Activated CD8-positive, alpha-beta memory T cell treated with anti-CD3 and anti-CD28 coated beads, Interleukin-2, amount 50 U/mL, for 24 hours (primary cell): ENCODE results near the gene FURIN.
"Not testable (repeated sequence)": the region's sequence is repeated elsewhere in the genome, so short reads cannot be mapped to it uniquely, and the experiment has no call there.

Source experiments
- DNase-seq: peaks from one replicate; pipeline ENCODE4 v3.0.0-alpha.2; 2020; ENCODE audit errors: extremely low read depth

Gene FURIN

DNA sequence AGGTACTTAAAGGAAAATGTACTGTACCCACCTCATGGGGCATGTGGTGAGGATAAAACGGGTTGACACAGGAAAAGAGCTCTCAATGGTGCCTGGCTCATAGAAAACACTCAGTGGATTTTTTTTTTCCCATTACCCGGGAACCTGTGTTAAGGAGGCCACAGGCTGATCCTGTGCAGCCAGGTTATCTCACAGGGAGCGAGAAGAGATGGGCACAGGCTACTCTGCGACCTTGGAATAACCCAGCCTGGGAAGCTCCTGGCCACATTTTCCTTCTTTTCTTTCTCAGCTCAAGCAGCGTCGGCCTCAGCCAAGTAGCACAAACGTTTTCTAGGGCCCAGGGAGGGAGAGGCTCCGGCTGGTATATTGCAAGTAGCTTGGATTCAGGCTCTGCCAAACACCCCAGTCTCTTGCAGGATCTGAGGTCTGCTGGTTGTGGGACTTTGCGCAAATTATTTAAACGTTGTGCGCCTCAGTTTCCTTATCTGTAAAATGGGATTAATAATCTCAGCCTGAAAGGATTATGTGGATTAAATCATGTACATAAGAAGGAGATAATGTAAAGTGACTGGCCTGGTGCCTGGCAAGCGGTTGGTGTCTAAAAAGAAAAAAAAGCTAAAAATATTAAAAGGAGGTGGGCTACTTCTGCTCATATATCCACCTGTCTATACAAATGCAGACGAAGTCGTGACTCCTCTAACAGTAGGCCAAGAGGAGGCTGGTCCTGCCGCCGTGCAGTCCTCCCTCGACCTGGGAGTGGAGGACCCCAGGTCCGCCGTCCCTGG is 2.2 kb downstream of the FURIN start:
- DNase-seq, result no peak

DNA sequence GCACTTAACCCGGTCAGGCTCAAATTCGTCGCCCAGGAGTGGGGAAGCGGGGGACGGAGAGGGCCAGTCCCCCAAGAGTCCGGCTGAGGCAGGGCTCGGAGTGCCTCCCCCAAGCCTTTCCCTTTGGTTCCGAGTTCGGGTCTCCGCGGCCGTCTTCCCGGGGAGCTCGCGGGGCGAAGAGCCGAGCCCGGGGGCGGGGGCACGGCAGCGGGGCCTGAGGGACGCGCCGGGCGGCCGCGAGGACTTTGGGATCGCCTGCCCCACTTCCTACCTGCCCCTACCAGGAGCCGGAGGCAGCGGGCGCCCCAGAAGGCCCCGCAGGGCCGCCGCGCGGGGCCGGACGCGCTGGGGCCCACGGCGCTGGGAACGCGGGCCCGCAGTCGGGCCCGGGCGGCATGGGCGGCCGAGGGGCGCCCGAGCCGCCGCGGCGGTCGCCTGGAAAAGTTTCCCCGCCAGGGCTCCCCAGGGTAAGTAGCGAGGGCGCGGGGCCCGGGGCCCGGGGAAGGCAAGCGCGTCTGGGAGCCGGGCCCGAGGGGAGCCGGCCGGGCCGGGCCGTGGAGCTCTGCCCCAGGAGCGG is 2.8 kb downstream of the FURIN start:
- no peak for DNase-seq

DNA sequence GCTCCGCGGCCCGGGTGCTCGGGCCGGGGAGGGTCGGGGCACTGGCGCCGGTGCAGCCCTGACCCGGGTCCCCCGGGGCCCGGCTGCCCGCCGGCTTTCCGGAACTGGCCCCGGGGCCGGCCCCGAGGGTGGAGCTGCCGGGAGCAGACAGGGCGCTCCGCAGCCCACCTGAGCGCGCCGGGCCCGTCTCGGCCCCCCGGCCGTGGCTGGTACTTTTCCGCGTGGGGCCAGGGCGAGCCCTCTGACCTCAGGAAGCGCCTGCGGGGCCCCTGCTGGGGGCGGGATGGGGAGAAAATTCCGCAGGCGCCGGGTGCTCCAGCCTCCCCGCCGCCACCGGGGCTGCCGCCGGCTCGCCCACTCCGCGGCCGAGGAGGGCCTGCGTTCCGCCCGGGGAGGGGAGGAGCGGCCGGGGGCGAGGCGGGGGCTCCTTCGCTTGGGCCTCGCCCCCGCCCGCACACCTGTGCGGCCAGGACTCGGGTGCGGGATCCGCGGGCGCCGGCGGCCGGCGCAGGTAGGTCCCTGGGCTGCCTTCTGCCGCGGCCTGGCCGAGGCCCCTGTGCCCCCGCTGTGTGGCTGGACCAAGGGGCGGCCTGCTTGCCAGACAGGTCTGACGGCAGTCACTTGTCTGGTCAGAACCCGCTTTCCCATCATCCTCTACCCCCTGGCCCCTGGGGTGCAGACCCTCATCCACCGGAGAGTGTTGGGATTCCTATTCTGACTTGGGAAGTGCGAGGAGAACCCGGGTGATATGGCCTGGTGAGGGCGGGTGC is 3.5 kb downstream of the FURIN start:
- no peak for DNase-seq

DNA sequence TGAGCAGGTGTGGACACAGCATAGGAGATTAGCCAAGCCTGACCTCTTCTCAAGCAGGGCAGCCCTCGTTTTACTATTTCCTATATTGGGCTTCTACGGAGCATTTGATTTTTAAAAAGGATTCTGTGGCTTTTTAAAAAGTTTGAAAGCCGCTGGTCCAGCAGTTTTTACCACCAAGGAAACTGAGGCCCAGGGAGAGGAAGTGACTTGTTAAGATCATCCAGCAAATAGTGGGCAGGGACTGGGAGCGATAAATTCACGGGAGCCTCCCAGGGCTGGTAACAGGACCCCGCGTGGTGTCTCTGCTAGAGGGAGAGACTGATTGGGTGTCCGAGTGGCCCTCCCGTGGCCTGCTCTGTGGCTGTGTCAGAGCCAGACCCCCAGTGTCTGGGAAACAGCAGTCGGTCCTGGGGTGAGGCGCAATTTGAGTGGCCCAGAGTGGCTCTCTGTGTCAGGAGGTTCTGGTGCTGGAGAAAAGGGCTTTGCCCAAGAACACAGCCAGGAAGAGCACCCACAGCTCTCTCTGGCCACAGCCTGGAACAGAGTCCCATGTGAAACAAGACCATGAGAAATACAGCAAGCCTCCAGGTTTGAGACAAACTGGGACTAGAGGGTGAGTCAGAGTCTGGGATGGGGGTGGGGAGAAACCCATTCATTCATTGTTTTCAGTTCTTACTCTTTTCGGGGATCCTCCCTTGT is 4.2 kb downstream of the FURIN start:
- DNase-seq, result peak; percentile 42

DNA sequence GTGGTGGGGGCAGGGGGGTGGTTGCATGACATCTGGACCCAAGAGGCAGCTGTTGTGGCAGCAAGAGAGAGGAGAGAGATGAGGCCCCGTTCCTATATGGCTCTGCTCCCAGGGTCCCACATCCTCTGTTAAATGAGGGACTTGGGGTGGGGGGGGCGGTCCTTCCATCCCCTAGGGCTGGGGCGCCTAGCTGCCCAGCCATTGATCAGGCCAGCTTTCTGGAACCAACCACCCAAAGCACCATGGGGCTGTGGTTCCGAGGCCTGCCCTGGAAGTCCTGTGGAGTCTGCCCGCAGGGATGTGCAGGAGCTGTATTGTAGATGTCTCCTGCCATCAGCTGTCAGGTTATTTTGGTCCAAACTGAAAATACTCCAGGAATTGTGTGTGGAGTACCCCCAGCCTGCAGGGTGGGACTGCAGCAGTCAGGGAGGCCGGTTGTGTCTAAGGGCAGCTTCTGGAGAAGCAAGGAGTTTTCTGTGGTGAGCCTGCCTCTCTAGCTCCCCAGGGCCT is 5.2 kb downstream of the FURIN start:
- no peak for DNase-seq

DNA sequence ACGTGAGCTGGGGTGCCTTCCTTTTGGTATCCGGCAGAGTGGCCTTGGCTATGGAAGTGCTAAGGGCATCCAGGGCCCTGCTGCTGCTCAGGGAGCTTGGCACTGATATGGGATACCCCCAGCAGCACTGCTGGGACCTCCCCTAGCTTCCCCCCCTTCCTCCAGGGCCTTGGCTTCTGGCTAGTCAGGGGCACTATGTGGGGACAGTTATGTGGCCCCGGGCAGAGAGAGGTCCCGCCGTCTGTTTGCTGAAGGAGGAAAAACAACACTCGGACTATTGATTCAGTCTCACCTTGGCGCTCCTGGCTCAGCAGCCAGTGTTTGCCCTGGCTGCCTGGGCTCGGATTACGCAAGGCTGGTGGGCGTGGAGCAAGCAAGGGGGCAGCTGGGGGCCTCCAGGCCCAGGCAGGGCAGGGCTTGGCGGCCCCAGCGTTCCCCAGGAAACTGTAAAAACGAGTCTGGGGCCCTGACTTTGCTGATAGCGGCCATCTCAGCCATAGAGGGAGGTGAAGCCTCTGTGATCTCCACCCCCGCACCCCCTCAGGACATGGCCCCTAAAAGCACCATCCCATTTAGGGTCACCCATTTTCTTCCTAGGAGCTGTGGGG is 5.7 kb downstream of the FURIN start:
- no peak for DNase-seq

DNA sequence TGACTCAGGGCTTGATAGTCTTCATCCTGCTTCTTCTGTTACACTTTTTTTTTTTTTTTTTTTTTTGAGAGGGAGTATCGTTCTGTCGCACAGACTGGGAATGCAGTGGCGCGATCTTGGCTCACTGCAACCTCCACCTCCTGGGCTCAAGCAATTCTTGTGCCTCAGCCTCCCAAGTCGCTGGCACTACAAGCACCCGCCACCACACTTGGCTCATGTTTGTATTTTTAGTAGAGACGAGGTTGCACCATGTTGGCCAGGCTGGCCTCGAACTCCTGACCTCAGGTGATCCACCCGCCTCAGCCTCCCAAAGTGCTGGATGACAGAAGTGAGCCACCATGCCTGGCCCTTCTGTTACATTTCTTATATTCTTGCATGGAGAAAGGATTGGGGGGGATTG is 6.6 kb downstream of the FURIN start:
- DNase-seq, result not testable (repeated sequence)

DNA sequence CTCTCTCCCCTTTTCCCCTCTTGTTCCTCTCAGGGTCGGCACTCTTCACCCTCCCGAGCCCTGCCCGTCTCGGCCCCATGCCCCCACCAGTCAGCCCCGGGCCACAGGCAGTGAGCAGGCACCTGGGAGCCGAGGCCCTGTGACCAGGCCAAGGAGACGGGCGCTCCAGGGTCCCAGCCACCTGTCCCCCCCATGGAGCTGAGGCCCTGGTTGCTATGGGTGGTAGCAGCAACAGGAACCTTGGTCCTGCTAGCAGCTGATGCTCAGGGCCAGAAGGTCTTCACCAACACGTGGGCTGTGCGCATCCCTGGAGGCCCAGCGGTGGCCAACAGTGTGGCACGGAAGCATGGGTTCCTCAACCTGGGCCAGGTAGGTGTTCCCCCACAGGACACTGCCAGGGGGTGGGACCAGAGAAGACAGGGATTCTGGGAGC is 7.2 kb downstream of the FURIN start:
- DNase-seq, result no peak

DNA sequence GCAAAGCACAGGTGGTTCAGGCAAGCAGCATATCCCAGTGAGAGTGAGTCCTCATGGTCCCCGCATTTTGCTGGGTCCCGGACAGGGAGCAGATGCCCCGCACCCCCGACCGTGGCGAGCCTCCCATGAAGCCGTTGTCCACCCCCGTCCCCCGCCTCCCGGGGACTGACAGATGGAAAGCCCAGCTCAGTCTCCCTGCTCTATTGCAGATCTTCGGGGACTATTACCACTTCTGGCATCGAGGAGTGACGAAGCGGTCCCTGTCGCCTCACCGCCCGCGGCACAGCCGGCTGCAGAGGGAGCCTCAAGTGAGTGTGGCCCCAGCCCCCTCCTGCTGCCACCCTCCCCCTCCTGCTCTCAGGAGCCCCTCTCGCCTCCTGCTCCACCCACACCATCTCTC is 7.7 kb downstream of the FURIN start:
- no peak for DNase-seq

DNA sequence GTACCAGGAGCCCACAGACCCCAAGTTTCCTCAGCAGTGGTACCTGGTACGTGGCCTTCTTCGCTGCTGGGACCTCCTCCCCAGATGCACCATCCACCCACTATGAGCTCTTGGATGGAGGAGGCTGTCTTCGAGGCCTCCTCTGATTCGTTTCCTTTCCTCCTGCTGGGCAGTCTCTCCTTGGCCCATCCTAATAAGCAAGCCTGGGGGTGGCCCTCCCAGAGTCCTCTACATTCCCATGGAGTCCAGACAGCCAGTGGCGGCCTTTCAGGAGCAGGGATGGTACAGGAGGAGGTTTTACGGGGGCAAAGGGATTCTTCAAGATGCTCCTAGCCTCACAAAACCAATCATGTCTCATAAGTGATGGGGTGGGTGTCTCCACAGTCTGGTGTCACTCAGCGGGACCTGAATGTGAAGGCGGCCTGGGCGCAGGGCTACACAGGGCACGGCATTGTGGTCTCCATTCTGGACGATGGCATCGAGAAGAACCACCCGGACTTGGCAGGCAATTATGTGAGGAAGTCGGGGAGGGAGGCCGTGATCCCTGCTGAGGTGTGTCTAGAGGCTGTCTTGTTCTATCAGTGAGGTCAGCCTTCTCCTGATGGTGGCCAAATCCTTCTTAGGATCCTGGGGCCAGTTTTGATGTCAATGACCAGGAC is 8.3 kb downstream of the FURIN start:
- no peak for DNase-seq

DNA sequence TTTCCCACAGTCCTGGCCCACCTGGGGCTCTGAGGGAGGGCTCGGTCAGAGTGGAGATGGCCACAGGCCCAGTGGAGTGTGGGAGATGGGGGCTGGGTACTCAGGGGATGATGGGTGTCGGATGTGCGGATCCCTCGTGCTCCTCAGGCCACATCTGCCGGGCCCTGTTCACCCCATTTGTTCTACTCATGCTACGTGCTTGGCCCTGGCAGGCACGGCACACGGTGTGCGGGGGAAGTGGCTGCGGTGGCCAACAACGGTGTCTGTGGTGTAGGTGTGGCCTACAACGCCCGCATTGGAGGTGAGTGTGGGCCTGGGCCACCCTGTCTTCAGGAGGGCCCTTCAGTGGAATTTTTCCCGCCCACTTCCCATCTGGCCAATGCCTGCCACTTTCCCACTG is 8.9 kb downstream of the FURIN start:
- no peak for DNase-seq

DNA sequence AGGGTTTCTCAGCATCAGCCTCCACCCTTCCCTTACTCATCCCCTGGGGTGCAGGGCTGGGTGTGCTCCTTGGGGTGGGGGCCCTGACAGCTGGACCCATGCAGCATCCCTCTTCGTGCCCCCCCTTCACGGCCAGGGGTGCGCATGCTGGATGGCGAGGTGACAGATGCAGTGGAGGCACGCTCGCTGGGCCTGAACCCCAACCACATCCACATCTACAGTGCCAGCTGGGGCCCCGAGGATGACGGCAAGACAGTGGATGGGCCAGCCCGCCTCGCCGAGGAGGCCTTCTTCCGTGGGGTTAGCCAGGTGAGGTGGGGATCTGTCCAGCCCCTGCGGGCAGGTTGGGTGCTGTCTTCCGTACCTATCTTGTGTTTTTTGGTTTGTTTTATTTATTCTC is 9.6 kb downstream of the FURIN start:
- no peak for DNase-seq

DNA sequence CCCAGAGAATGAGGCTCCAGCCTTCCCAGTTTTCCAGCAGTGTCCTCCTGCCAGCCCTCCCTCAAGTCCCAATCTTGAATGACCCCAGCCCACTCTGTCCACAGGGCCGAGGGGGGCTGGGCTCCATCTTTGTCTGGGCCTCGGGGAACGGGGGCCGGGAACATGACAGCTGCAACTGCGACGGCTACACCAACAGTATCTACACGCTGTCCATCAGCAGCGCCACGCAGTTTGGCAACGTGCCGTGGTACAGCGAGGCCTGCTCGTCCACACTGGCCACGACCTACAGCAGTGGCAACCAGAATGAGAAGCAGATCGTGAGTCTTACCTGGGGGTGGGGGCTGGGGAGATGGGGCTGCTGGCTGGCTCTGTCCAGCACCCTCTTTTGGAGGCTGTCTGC is 10.3 kb downstream of the FURIN start:
- no peak for DNase-seq

DNA sequence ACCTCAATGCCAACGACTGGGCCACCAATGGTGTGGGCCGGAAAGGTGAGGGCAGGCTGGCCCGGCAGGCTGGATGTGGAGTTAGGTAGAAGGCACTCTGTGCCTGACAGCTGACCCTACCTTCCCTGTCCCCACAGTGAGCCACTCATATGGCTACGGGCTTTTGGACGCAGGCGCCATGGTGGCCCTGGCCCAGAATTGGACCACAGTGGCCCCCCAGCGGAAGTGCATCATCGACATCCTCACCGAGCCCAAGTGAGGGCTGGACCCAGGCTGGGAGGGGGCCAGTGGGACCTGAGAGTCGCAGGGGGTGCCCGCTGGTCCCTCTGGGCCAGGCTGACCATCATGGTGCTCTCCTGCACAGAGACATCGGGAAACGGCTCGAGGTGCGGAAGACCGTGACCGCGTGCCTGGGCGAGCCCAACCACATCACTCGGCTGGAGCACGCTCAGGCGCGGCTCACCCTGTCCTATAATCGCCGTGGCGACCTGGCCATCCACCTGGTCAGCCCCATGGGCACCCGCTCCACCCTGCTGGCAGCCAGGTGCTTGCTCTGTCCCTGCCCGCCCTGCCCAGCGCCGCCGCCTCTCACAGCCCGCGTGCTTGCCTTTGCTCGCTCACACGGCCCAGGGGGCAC is 11.5 kb downstream of the FURIN start:
- no peak for DNase-seq

DNA sequence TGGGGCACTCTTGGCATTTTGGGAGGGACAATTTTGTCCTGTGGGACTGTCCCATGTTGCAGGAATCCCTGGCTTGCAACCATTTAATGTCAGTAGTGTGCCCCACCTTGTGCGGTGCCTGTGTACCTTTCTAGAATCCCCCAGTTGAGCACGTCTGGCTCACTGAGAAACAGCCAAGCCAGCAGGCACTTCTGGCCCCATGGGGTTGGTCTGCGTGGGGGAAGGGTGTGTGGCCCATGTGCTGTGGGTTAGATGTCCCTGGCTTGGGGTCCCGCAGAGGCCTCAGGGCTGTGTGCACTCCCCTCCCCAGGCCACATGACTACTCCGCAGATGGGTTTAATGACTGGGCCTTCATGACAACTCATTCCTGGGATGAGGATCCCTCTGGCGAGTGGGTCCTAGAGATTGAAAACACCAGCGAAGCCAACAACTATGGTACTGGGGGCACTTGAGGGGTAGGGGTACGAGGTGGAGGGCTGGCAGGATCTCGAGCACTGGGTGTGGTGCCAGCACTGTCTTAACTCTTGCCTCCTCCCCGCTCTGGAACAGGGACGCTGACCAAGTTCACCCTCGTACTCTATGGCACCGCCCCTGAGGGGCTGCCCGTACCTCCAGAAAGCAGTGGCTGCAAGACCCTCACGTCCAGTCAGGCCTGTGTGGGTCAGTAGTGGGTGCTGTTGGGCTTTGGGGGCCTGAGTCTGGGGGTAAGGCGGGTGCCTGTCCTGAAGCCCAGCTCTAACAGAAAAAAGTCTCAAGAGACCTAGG is 12.2 kb downstream of the FURIN start:
- DNase-seq, result no peak

DNA sequence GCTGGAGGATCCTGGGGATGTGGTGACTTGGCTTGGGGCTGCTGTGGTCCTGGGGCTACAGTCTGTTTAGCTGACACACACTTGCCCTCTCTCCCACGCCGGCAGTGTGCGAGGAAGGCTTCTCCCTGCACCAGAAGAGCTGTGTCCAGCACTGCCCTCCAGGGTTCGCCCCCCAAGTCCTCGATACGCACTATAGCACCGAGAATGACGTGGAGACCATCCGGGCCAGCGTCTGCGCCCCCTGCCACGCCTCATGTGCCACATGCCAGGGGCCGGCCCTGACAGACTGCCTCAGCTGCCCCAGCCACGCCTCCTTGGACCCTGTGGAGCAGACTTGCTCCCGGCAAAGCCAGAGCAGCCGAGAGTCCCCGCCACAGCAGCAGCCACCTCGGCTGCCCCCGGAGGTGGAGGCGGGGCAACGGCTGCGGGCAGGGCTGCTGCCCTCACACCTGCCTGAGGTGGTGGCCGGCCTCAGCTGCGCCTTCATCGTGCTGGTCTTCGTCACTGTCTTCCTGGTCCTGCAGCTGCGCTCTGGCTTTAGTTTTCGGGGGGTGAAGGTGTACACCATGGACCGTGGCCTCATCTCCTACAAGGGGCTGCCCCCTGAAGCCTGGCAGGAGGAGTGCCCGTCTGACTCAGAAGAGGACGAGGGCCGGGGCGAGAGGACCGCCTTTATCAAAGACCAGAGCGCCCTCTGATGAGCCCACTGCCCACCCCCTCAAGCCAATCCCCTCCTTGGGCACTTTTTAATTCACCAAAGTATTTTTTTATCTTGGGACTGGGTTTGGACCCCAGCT is 13.0 kb downstream of the FURIN start:
- DNase-seq, result no peak

DNA sequence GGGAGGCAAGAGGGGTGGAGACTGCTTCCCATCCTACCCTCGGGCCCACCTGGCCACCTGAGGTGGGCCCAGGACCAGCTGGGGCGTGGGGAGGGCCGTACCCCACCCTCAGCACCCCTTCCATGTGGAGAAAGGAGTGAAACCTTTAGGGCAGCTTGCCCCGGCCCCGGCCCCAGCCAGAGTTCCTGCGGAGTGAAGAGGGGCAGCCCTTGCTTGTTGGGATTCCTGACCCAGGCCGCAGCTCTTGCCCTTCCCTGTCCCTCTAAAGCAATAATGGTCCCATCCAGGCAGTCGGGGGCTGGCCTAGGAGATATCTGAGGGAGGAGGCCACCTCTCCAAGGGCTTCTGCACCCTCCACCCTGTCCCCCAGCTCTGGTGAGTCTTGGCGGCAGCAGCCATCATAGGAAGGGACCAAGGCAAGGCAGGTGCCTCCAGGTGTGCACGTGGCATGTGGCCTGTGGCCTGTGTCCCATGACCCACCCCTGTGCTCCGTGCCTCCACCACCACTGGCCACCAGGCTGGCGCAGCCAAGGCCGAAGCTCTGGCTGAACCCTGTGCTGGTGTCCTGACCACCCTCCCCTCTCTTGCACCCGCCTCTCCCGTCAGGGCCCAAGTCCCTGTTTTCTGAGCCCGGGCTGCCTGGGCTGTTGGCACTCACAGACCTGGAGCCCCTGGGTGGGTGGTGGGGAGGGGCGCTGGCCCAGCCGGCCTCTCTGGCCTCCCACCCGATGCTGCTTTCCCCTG is 13.8 kb downstream of the FURIN start:
- DNase-seq, result no peak

DNA sequence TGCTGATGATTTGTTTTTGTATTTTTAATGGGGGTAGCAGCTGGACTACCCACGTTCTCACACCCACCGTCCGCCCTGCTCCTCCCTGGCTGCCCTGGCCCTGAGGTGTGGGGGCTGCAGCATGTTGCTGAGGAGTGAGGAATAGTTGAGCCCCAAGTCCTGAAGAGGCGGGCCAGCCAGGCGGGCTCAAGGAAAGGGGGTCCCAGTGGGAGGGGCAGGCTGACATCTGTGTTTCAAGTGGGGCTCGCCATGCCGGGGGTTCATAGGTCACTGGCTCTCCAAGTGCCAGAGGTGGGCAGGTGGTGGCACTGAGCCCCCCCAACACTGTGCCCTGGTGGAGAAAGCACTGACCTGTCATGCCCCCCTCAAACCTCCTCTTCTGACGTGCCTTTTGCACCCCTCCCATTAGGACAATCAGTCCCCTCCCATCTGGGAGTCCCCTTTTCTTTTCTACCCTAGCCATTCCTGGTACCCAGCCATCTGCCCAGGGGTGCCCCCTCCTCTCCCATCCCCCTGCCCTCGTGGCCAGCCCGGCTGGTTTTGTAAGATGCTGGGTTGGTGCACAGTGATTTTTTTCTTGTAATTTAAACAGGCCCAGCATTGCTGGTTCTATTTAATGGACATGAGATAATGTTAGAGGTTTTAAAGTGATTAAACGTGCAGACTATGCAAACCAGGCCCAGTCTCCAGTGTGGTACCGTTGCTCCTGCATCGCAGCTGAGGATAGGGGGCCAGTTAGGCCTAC is 14.6 kb downstream of the FURIN start:
- no peak for DNase-seq
